Stimulated activated CD8-positive, alpha-beta memory T cell treated with anti-CD3 and anti-CD28 coated beads, Interleukin-15, amount 100 ng/mL, for 1 hour (primary cell): Measurements from ENCODE around the gene OTUD3.
"Not testable (repeated sequence)": the region's sequence is repeated elsewhere in the genome, so short reads cannot be mapped to it uniquely, and the experiment has no call there.

Source experiments
- DNase-seq: peaks from one replicate; pipeline ENCODE4 v3.0.0-alpha.2; 2020; ENCODE audit warnings: low read depth

OTUD3 gene

GRCh38 chr1:19868575-19868974, 13.6 kb upstream of the OTUD3 start:
- DNase-seq = not testable (repeated sequence)

GRCh38 chr1:19869453-19869852, 12.7 kb upstream of the OTUD3 start:
- not testable (repeated sequence) for DNase-seq

- no peak for DNase-seq
These were observed 12.3 kb upstream of the OTUD3 start for GRCh38 chr1:19869929-19870328.

GRCh38 chr1:19872190-19872589, 10.0 kb upstream of the OTUD3 start:
- DNase-seq = no peak

- DNase-seq = no peak
These were observed 4.9 kb upstream of the OTUD3 start for GRCh38 chr1:19877181-19877750.

- no peak for DNase-seq
These were observed 4.2 kb upstream of the OTUD3 start for GRCh38 chr1:19877821-19878636.

GRCh38 chr1:19878637-19878985, 3.6 kb upstream of the OTUD3 start:
- DNase-seq = no peak

- DNase-seq = no peak
These were observed 3.0 kb upstream of the OTUD3 start for GRCh38 chr1:19879227-19879626.

GRCh38 chr1:19879661-19880060, 2.5 kb upstream of the OTUD3 start:
- no peak for DNase-seq

GRCh38 chr1:19880841-19881240, 1.4 kb upstream of the OTUD3 start:
- not testable (repeated sequence) for DNase-seq

- no peak for DNase-seq
These were observed 2.1 kb downstream of the OTUD3 start for GRCh38 chr1:19884312-19884711.

- no peak for DNase-seq
These were observed 3.6 kb downstream of the OTUD3 start for GRCh38 chr1:19885821-19886220.

GRCh38 chr1:19888112-19888511, 5.9 kb downstream of the OTUD3 start:
- DNase-seq = no peak

GRCh38 chr1:19889656-19890055, 7.5 kb downstream of the OTUD3 start:
- no peak for DNase-seq

GRCh38 chr1:19892129-19892528, 9.9 kb downstream of the OTUD3 start:
- no peak for DNase-seq

GRCh38 chr1:19892628-19893168, 10.5 kb downstream of the OTUD3 start:
- DNase-seq = no peak

- DNase-seq = no peak
These were observed 11.5 kb downstream of the OTUD3 start for GRCh38 chr1:19893687-19894086.

- DNase-seq = no peak
These were observed 12.0 kb downstream of the OTUD3 start for GRCh38 chr1:19894218-19894617.

- no peak for DNase-seq
These were observed 19.5 kb downstream of the OTUD3 start for GRCh38 chr1:19901653-19902052.

- DNase-seq = no peak
These were observed 21.4 kb downstream of the OTUD3 start for GRCh38 chr1:19903621-19904020.

GRCh38 chr1:19907456-19907855, 25.3 kb downstream of the OTUD3 start:
- DNase-seq = no peak

GRCh38 chr1:19909392-19909791, 27.2 kb downstream of the OTUD3 start:
- DNase-seq = no peak

- no peak for DNase-seq
These were observed 27.8 kb downstream of the OTUD3 start for GRCh38 chr1:19909971-19910370.

- no peak for DNase-seq
These were observed 28.5 kb downstream of the OTUD3 start for GRCh38 chr1:19910650-19911049.
